Keratinocyte (primary cell): Measurements from ENCODE around the gene GALNT7. TPM values are rescaled to one million over a fixed set of nuclear protein-coding genes. Genes with fewer than 3 reads are reported as not detected.

Experiments
- DNase-seq: peaks from one replicate; pipeline ENCODE4 v3.0.0-alpha.2; 2011; ENCODE audit warnings: low read depth, missing footprints, low spot score
- FAIRE-seq: peaks from 2 replicates; lab custom pipeline; 2011; peaks lifted over from hg19 to GRCh38; lab: Jason Lieb, UNC
- H2AFZ ChIP-seq: 2 replicates; pipeline ENCODE4 v1.6.0; 2012; ENCODE audit warnings: low read length, control low read depth, inconsistent platforms; ENCODE audit not compliant: control insufficient read depth
- H3K27ac ChIP-seq: 2 replicates; pipeline ENCODE4 v1.5.1; 2011; ENCODE audit warnings: low read length; ENCODE audit not compliant: control insufficient read depth, insufficient read depth
- H3K27me3 ChIP-seq: 3 replicates; pipeline ENCODE4 v1.6.0; 2011; ENCODE audit warnings: low read length; ENCODE audit not compliant: control insufficient read depth, insufficient read depth; ENCODE audit errors: extremely low read depth
- H3K36me3 ChIP-seq, 2 experiments: 2 replicates in 1 of 2; 3 replicates in 1 of 2; pipeline ENCODE4 v1.5.1; 2011; ENCODE audit warnings: low read length in 2 of 2, mild to moderate bottlenecking in 1 of 2; ENCODE audit not compliant: control insufficient read depth in 2 of 2, insufficient read depth in 2 of 2; ENCODE audit errors: extremely low read depth in 1 of 2
- H3K4me1 ChIP-seq: 3 replicates; pipeline ENCODE4 v1.5.1; 2011; ENCODE audit warnings: low read length; ENCODE audit not compliant: control insufficient read depth, insufficient read depth; ENCODE audit errors: extremely low read depth
- H3K4me2 ChIP-seq: 3 replicates; pipeline ENCODE4 v1.6.0; 2011; ENCODE audit warnings: low read depth, low read length; ENCODE audit not compliant: control insufficient read depth, insufficient read depth; ENCODE audit errors: extremely low read depth
- H3K4me3 ChIP-seq, 3 experiments: fragments of 200-600 bp in 1 of 3; sonication (generic) in 1 of 3; 2 replicates in 2 of 3; 3 replicates in 1 of 3; pipeline ENCODE4 v1.5.1; 2011 to 2016; ENCODE audit warnings: low read length in 3 of 3, mild to moderate bottlenecking in 3 of 3, control low read depth in 2 of 3, inconsistent platforms in 1 of 3, low read depth in 1 of 3, mixed read lengths in 1 of 3, mixed run types in 1 of 3, moderate library complexity in 1 of 3; ENCODE audit not compliant: control insufficient read depth in 2 of 3, insufficient read depth in 2 of 3; ENCODE audit errors: extremely low read depth in 1 of 3
- H3K79me2 ChIP-seq: 2 replicates; pipeline ENCODE4 v1.6.0; 2012; ENCODE audit warnings: low read length; ENCODE audit not compliant: control insufficient read depth, insufficient read depth
- H3K9ac ChIP-seq: 3 replicates; pipeline ENCODE4 v1.6.0; 2011; ENCODE audit warnings: low read length; ENCODE audit not compliant: control insufficient read depth, insufficient read depth; ENCODE audit errors: extremely low read depth
- H3K9me1 ChIP-seq: 3 replicates; pipeline ENCODE4 v1.6.0; 2011; ENCODE audit warnings: low read length; ENCODE audit not compliant: control insufficient read depth, insufficient read depth; ENCODE audit errors: extremely low read depth
- H3K9me3 ChIP-seq: 2 replicates; pipeline ENCODE4 v1.5.1; 2012; ENCODE audit warnings: low read depth, low read length; ENCODE audit not compliant: control insufficient read depth
- H4K20me1 ChIP-seq: 3 replicates; pipeline ENCODE4 v1.6.0; 2011; ENCODE audit warnings: low read length; ENCODE audit not compliant: control insufficient read depth, insufficient read depth; ENCODE audit errors: extremely low read depth
- EZH2 ChIP-seq: IDR thresholded peaks from one replicate; pipeline ENCODE4 v1.6.1; 2012; ENCODE audit warnings: inconsistent platforms, mild to moderate bottlenecking, low read length, moderate library complexity
- dilution Hi-C: fragments of 300-500 bp; cut with MboI; formaldehyde crosslinking; loops from one replicate; pipeline ENCODE4 v1.7.0; 2020; ENCODE audit warnings: low sequenced_read_pairs; ENCODE audit not compliant: extremely low pct_ligation_motif_present
- polyA plus RNA-seq, 5 experiments: library from polyadenylated mRNA; depleted of rRNA in 3 of 5; stranded (reverse) in 3 of 5; stranded (forward) in 1 of 5; unstranded in 1 of 5; fragments of >200 nt; gene quantifications; 1 replicate in 1 of 5; 2 replicates in 3 of 5; 3 replicates in 1 of 5; pipeline versions ENCODE4 v1.2.1 to v1.2.3, GENCODE V29; 2011 to 2012; ENCODE audit warnings: missing spikeins in 2 of 5, low read depth in 1 of 5, low replicate concordance in 1 of 5
- TF ChIP-seq, protein P1 (sequence below), 3 experiments: IDR thresholded peaks in 1 of 3; conservative IDR thresholded peaks in 1 of 3; optimal IDR thresholded peaks in 1 of 3; 2 replicates in 2 of 3; 3 replicates in 1 of 3; pipeline versions ENCODE3 to v1.5.1; 2011; ENCODE audit warnings: low read length in 3 of 3, mild to moderate bottlenecking in 3 of 3, moderate library complexity in 2 of 3, control low read depth in 1 of 3, inconsistent platforms in 1 of 3; ENCODE audit not compliant: insufficient read depth in 2 of 3; ENCODE audit errors: extremely low read depth in 1 of 3

Gene GALNT7
- polyA plus RNA-seq, 1 donor (not counting 4 experiments of a cell fraction or from before 2014, with no cell fraction given), result 28.8 TPM

DNA sequence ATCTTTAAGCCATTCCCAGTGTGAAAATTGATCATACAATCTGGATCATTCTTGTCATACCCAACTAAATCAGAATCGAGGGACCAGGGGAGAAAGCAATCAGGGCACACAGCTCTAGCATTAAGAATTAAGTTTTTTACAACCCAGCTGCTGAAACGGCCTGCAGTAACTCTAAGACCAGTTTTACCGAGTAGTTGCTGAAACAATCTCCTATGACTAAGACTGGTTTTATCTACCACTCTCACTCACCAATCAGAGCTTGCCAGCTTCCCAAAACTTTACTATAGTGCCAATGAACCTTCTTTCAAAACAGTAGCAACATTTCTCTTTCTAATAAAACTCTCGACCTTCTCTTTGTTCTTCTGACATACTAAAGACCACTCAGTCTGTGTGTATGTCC, 199.3 kb downstream of the GALNT7 start:
- dilution Hi-C loops, result no loop called here

GRCh38 chr4:173370130-173370476, 201.5 kb downstream of the GALNT7 start:
- DNase-seq, result no peak
- TF ChIP-seq, protein P1, sequence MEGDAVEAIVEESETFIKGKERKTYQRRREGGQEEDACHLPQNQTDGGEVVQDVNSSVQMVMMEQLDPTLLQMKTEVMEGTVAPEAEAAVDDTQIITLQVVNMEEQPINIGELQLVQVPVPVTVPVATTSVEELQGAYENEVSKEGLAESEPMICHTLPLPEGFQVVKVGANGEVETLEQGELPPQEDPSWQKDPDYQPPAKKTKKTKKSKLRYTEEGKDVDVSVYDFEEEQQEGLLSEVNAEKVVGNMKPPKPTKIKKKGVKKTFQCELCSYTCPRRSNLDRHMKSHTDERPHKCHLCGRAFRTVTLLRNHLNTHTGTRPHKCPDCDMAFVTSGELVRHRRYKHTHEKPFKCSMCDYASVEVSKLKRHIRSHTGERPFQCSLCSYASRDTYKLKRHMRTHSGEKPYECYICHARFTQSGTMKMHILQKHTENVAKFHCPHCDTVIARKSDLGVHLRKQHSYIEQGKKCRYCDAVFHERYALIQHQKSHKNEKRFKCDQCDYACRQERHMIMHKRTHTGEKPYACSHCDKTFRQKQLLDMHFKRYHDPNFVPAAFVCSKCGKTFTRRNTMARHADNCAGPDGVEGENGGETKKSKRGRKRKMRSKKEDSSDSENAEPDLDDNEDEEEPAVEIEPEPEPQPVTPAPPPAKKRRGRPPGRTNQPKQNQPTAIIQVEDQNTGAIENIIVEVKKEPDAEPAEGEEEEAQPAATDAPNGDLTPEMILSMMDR (optimal IDR thresholded peaks at IDR 0.05 in 1 of 3, IDR thresholded peaks at IDR 0.05 in 1 of 3, conservative IDR thresholded peaks at IDR 0.05 in 1 of 3; ENCODE audit: extremely low read depth in 1 of 3, insufficient read depth in 2 of 3, low read length in 3 of 3), result no peak
- no peak for TF ChIP-seq EZH2
- Histone ChIP-seq H3K4me1 (peaks cover 18% of the 10 kb centered on the region), H3K36me3 (no peaks in the 10 kb centered on the region), H3K27me3 (no peaks in the 10 kb centered on the region), H2AFZ (peak overlapping the region; percentile 93), H3K27ac (peak overlapping the region; percentile 69), H3K4me3 (peak overlapping the region; percentile 55 to 91 (median 69)), H3K9ac (peak overlapping the region; percentile 74), H3K4me2 (peak overlapping the region; percentile 73), H3K79me2 (peaks cover 10% of the 10 kb centered on the region), H3K9me3 (no peaks in the 10 kb centered on the region), H3K9me1 (no peaks in the 10 kb centered on the region), H4K20me1 (no peaks in the 10 kb centered on the region)
- dilution Hi-C loops, result no loop called here
- no peak for FAIRE-seq

More for the DNA sequence above, 199.3 kb downstream of the GALNT7 start:
- Histone ChIP-seq H4K20me1 (no peaks in the 10 kb centered on the region), H3K9ac (no peak overlapping the region), H3K9me3 (no peaks in the 10 kb centered on the region), H3K27ac (no peak overlapping the region), H3K9me1 (no peaks in the 10 kb centered on the region), H3K27me3 (no peaks in the 10 kb centered on the region), H3K4me3 (no peak overlapping the region), H3K4me2 (peak overlapping the region; percentile 3), H2AFZ (peak overlapping the region; percentile 1), H3K4me1 (peaks cover 18% of the 10 kb centered on the region), H3K79me2 (peaks cover 6% of the 10 kb centered on the region), H3K36me3 (no peaks in the 10 kb centered on the region)
- DNase-seq, result no peak
- TF ChIP-seq, protein P1 (optimal IDR thresholded peaks at IDR 0.05 in 1 of 3, IDR thresholded peaks at IDR 0.05 in 1 of 3, conservative IDR thresholded peaks at IDR 0.05 in 1 of 3; ENCODE audit: extremely low read depth in 1 of 3, insufficient read depth in 2 of 3, low read length in 3 of 3), result no peak
- TF ChIP-seq EZH2, result no peak
- peak; percentile 9 for FAIRE-seq
